GM06990 (cell line): Measurements from ENCODE around the gene TPGS1.

Source experiments
- DNase-seq: peaks from one replicate; pipeline ENCODE4 v3.0.0-alpha.2; 2011; ENCODE audit not compliant: insufficient read length; ENCODE audit errors: extremely low read depth
- H3K27me3 ChIP-seq: replicated peaks from 2 replicates; pipeline ENCODE4 v1.6.0; 2011; ENCODE audit warnings: low read length; ENCODE audit not compliant: control insufficient read depth, insufficient read depth
- H3K36me3 ChIP-seq: 2 replicates; pipeline ENCODE4 v1.5.1; 2011; ENCODE audit warnings: low read length; ENCODE audit not compliant: control insufficient read depth, insufficient read depth
- H3K4me3 ChIP-seq: replicated peaks from 2 replicates; pipeline ENCODE4 v1.5.1; 2011; ENCODE audit warnings: low read depth, mild to moderate bottlenecking, control low read depth, low read length
- TF ChIP-seq, protein P1 (sequence below): IDR thresholded peaks from 2 replicates; pipeline ENCODE4 v1.5.1; 2011; ENCODE audit warnings: low read length, control low read depth, mild to moderate bottlenecking, inconsistent platforms; ENCODE audit not compliant: insufficient read depth, poor library complexity, severe bottlenecking

TPGS1 gene

GRCh38 chr19:482186-483041 is 24.9 kb upstream of the TPGS1 start:
- no peaks in the 10 kb centered on the region for H3K36me3 ChIP-seq
- no peaks in the 10 kb centered on the region; the same call in 1 of the 2 replicates for H3K27me3 ChIP-seq
- H3K4me3 ChIP-seq: no peak overlapping the region
- DNase-seq: no peak
- TF ChIP-seq, protein P1, sequence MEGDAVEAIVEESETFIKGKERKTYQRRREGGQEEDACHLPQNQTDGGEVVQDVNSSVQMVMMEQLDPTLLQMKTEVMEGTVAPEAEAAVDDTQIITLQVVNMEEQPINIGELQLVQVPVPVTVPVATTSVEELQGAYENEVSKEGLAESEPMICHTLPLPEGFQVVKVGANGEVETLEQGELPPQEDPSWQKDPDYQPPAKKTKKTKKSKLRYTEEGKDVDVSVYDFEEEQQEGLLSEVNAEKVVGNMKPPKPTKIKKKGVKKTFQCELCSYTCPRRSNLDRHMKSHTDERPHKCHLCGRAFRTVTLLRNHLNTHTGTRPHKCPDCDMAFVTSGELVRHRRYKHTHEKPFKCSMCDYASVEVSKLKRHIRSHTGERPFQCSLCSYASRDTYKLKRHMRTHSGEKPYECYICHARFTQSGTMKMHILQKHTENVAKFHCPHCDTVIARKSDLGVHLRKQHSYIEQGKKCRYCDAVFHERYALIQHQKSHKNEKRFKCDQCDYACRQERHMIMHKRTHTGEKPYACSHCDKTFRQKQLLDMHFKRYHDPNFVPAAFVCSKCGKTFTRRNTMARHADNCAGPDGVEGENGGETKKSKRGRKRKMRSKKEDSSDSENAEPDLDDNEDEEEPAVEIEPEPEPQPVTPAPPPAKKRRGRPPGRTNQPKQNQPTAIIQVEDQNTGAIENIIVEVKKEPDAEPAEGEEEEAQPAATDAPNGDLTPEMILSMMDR: no peak

DNA sequence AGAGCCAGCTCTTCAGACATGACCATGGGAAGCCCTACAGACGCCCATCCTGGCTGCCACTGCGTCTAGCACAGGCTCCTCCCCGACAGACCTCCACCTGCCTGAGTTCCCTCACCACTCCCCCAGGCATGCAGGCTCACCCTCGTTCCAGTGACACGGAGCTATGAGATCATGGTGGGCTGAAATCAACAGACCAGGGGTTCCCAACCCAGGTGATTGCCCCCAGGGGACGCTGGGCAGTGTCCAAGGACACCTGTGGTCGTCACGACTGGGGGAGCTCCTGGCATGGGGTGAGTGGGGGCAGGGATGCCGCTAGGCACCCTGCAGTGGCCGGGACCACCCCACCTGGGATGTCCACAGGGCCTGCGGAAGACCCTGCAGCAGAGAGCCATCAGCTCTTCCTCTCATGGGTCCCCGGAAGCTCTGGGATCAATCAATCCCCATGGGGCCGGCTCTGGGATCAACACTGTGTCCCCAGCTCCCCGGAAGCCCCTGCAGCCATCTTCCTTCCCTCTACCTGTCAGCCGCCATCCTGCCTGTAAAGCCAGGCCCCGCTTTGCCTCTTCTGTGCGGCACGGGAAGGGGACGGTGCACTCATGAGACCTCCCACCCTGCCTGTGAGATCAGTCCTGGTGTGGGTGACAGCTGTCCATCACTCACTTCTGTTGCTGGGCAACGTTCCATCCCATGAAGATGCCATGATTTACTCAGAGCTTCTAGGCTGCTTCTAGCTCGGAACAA is 23.8 kb upstream of the TPGS1 start:
- Histone ChIP-seq H3K36me3 (no peaks in the 10 kb centered on the region), H3K27me3 (no peaks in the 10 kb centered on the region; the same call in 1 of the 2 replicates), H3K4me3 (no peak overlapping the region)
- TF ChIP-seq, protein P1: no peak
- DNase-seq: no peak

- H3K4me3 ChIP-seq: no peak overlapping the region
- DNase-seq: no peak
- TF ChIP-seq, protein P1: no peak
- no peaks in the 10 kb centered on the region; the same call in 1 of the 2 replicates for H3K27me3 ChIP-seq
- no peaks in the 10 kb centered on the region for H3K36me3 ChIP-seq
Observed at GRCh38 chr19:484494-484893, 22.8 kb upstream of the TPGS1 start.

DNA sequence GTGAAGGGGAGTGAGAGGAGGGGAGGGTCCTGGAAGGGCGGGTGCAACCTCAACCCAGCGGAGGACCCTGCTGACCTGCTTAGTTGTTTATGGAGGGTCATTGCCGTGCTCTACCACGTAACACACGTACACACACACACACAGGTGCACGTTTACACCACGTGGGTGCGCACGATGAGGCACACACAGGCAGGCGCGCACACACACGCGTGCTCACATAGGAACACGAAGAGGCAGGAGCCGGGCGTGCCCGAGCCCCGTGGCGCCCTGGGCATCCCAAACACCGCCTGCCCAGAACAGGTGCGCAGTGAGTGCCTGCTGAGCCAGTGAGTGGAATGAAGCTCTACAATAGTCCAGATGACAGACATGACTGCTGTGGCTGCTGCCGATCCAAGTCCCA is 22.2 kb upstream of the TPGS1 start:
- no peak for DNase-seq
- TF ChIP-seq, protein P1: no peak
- Histone ChIP-seq H3K36me3 (no peaks in the 10 kb centered on the region), H3K27me3 (no peaks in the 10 kb centered on the region; the same call in 1 of the 2 replicates), H3K4me3 (no peak overlapping the region)

DNA sequence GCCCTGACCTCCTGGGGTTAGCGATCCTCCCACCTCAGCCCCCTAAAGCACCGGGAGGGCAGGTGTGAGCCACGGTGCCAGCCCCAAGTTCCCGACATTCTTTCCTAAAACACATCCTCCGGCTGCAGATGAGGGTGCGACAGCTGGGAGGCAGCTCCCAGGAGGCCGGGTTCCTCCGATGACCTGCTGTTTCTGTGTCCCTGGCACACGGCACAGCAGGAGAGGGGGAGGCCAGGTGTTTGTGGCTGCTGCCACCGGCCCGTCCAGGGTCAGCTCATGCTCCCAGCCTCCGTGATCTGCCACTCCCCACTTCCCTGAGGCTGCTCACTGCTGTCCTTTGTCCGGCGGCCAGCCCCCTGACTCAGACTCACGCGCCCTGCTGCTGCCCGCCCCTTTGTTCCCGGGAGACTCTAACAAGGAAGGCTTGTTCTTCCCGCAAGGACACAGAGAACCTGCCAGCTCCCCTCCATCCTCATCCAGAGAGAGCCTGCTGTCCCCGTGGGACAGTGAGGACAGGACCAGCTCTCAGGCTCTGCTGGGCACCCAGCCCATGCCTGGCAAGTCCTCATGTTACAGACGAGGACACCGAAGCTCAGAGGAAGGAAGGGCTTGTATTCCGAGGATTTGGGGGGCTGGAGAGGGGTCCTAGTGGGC is 21.6 kb upstream of the TPGS1 start:
- no peak for DNase-seq
- Histone ChIP-seq H3K4me3 (no peak overlapping the region), H3K36me3 (no peaks in the 10 kb centered on the region), H3K27me3 (no peaks in the 10 kb centered on the region; the same call in 1 of the 2 replicates)
- TF ChIP-seq, protein P1: no peak
